GM13976 (cell line): Measurements from ENCODE around the gene HHIP.

ENCODE experiments used
- DNase-seq: peaks from one replicate; pipeline ENCODE4 v3.0.0; 2012; ENCODE audit warnings: low spot score
- in situ Hi-C: fragments of 300-500 bp; cut with MboI; formaldehyde crosslinking; loops from one replicate; pipeline ENCODE4 v1.12.0; 2022; ENCODE audit warnings: low sequenced_read_pairs, mixed read lengths, inconsistent platforms; ENCODE audit not compliant: unreplicated experiment
- TF ChIP-seq, protein P1 (sequence below): IDR thresholded peaks from 2 replicates; pipeline ENCODE4 v1.5.1; 2012; ENCODE audit warnings: borderline replicate concordance, mild to moderate bottlenecking; ENCODE audit not compliant: insufficient read depth; ENCODE audit errors: extremely low read depth, missing control alignments, control extremely low read depth

HHIP gene, protein sequence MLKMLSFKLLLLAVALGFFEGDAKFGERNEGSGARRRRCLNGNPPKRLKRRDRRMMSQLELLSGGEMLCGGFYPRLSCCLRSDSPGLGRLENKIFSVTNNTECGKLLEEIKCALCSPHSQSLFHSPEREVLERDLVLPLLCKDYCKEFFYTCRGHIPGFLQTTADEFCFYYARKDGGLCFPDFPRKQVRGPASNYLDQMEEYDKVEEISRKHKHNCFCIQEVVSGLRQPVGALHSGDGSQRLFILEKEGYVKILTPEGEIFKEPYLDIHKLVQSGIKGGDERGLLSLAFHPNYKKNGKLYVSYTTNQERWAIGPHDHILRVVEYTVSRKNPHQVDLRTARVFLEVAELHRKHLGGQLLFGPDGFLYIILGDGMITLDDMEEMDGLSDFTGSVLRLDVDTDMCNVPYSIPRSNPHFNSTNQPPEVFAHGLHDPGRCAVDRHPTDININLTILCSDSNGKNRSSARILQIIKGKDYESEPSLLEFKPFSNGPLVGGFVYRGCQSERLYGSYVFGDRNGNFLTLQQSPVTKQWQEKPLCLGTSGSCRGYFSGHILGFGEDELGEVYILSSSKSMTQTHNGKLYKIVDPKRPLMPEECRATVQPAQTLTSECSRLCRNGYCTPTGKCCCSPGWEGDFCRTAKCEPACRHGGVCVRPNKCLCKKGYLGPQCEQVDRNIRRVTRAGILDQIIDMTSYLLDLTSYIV

DNA sequence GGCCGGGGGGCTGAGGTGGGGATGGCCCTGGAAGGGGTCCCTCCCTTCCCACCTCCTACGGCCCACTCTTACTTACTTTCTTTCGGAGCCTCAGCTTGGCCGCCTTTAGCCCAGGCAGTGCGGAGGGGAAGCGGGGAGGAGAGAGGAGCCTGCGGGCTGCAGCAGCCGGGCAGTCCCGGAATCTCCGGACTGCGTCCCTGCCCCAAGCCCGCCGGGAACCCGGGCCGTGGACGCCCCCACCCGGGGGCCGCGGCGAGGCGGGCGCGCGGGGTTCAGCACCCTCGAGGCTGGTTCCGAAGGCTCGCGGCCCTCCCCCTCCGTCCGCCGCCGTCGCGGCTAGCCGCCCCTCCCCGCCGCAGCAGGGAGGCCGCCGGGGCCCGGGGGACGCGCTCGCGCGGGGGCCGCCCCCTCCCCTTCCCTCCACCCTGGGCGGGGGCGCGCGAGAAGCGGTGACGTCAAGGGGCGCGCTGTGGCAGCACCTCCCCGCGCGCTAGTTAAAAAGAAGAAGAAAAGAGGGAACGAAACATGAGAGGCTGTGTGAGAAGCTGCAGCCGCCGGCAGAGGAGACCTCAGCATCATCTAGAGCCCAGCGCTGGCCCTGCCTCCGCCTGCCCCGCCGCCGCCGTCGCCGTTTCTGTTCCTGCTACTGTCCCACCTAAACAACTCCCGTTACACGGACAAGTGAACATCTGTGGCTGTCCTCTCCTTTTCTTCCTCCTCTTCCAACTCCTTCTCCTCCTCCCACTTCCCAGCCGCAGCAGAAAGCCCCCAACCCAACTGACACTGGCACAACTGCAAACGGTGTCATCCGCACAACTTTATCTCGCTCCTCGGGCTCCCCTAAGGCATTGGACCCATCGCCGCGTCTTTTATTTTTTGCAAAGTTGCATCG lies at the start of gene HHIP:
TSS of gene HHIP (plus strand) at position 526 of the 892 bp plus-strand sequence. CDS start 520 bp downstream, outside the sequence.
- TF ChIP-seq, protein P1, sequence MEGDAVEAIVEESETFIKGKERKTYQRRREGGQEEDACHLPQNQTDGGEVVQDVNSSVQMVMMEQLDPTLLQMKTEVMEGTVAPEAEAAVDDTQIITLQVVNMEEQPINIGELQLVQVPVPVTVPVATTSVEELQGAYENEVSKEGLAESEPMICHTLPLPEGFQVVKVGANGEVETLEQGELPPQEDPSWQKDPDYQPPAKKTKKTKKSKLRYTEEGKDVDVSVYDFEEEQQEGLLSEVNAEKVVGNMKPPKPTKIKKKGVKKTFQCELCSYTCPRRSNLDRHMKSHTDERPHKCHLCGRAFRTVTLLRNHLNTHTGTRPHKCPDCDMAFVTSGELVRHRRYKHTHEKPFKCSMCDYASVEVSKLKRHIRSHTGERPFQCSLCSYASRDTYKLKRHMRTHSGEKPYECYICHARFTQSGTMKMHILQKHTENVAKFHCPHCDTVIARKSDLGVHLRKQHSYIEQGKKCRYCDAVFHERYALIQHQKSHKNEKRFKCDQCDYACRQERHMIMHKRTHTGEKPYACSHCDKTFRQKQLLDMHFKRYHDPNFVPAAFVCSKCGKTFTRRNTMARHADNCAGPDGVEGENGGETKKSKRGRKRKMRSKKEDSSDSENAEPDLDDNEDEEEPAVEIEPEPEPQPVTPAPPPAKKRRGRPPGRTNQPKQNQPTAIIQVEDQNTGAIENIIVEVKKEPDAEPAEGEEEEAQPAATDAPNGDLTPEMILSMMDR: no peak
- in situ Hi-C loops: loop anchor here (25.0 kb wide), 1 partner anchor 416 kb away; no protein-coding TSS in a partner anchor
- DNase-seq: peak; percentile 46

DNA sequence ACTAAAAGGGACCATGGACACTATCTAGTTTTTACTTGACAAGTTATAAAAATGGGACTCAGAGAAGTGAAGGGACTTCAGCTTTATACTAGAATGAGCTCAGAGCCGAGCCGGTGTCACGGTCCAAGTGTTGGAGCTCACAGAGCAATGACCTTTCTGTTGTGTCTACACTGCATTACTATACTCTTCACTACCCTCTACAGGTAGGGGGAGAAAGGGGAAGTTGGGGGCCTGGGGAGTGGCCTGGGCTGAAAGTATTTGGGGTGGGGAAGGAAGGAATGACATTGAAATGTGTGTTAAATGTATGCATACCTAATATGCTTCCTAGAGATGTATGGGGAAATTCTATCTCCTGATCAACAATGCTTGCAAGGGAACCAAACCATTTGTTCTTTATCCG lies 48.8 kb upstream of the HHIP start:
- in situ Hi-C loops: no loop called here
- DNase-seq: no peak

DNA sequence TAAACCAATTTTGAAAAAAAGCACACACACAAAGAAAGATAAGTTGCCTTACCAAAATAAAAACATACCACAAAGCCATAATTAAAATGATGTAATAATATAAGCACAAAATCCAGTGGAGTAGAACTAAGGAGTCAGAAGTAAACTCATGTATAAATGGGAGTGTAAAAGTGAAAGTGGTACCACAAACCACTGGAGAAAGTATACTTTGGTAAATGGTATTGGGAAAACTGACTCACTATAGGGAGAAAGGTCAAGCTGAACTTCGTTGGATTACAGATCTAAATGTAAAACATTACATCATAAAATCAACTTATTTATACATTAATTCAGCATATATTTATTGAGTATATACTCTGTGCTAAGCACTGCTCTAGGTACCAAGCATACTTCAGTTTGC lies 46.3 kb upstream of the HHIP start:
- in situ Hi-C loops: no loop called here
- TF ChIP-seq, protein P1: no peak
- DNase-seq: no peak

More for the DNA sequence above, 48.8 kb upstream of the HHIP start:
- TF ChIP-seq, protein P1: no peak

DNA sequence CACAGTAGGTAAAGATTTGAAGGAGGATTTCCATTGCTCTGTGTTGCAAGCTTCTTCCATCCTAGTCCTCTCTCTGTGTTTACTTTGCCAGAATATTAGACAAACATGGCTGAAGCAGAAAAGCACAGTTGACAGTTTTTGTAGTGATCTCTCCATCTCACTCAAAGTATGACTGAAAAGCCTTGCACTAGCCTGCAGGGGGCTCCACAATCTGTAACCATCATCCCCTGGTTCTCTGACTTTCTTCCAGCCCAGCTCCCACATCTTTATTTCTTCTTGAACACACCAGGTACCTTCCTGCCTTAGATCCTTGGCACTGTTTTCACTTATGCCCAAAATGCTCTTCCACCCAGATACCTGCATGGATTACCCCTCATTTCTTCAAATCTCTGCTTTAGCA lies 34.1 kb upstream of the HHIP start:
- in situ Hi-C loops: no loop called here
- peak; percentile 26 for DNase-seq
- TF ChIP-seq, protein P1: peak; percentile 22

DNA sequence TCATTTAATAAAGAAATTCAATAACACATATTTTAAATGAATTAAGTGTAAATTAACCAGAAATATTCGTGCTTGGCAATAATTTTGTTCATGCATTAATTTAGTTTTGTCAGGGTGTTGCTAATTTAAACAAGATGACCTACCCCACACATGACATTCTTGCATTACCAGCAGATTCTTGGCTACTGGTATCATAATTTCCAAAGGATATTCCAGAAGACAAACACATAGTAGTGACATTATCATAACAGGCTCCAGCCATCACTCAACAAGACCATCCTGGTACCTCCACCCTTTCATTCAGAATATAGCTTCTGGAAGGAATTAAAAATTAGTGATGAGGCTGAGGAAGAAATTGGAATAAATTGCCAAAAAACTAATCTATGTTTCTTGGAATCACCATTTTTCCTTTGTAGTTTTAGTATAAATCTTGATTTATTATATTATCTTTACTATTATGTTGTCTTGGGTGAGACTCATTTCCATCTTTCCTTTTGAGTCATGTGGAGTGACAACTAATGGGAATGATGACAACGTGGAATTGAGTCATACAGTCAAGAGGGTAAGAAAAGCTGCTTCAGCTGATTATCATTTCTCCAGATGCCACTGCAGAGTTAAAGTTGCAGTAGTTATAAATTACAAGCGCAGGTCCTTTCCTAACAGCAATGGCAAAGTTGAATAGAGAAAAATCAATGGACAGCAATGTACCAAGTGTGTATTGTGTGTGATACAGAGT lies 30.9 kb upstream of the HHIP start:
- in situ Hi-C loops: no loop called here
- TF ChIP-seq, protein P1: no peak
- no peak for DNase-seq

DNA sequence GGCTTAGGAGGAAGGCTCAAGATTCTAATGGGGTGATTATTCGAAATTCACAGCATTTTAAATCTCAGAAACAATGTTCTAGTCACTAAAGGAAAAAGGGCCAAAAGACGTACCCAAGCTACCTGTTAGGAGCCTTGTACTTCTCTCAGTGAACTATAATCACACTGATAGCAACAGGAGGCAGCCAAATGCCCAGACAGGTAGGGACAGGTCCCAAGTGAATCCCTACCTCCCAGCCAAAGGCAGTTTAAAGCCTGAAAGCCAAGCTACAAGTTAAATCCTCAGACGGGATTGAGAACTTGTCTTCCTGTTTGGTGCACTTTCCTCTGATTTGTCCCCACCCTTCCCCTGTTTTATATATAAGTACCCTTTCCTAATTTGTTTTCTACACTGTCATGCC lies 24.3 kb upstream of the HHIP start:
- DNase-seq: no peak
- TF ChIP-seq, protein P1: no peak
- in situ Hi-C loops: no loop called here
